ENCODE data around the gene HCAR1.

Gene HCAR1

DNA sequence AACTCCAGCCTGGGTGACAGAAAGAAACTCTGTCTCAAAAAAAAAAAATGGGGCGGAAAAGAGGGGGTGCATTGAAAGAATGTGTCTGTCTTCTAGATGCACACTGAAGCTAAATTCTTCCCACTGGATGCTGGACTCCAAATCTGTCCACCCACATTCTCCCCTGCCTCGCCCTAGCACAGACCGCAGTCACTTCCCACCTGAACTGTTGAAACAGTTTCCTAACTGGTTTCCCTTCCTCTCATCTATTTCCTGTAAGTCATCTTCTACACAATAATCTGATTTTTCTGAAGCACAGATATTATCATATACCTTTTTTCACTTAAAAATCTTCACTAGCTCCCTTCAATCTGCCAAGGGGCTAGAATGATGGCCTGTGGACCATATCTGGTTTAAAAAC lies 1.5 kb upstream of the HCAR1 start:
- DNase-seq (ENCODE audit: low read depth in 2 of 2): no peak
- H3K4me3 ChIP-seq (replicated peaks in 1 of 2; ENCODE audit: low read depth in 2 of 2, low read length in 2 of 2): no peak overlapping the region

DNA sequence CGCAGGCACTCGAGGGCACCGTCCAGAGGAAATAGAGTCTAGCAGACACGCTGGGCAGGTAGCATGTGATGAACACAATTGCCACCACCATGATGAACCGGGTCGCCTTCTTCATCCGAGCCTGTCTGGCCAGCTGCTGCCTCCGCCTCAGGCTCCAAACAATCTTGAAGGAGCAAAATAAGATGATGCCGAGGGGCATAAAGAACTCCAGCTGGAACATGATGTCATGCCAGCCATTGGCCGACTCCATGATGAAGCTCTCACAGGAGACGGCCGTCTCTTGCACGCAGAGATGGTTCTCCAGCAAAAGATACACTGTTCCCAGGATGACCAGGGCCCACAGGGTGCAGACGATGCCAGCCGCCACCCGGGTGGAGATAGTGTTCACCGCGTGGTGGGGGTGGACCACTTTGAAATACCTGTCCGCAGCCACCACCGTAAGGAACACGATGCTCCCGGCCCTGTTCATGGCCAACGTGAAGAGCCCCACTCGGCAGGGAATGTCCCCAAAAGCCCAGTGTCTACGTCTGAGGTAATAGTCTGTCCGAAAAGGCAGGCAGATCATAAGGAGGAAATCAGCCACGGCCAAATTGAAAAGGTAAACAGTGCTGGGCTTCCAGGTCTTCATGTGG lies 945 bp downstream of the HCAR1 start:
- DNase-seq (ENCODE audit: low read depth in 2 of 2): no peak
- TF ChIP-seq, protein P1, sequence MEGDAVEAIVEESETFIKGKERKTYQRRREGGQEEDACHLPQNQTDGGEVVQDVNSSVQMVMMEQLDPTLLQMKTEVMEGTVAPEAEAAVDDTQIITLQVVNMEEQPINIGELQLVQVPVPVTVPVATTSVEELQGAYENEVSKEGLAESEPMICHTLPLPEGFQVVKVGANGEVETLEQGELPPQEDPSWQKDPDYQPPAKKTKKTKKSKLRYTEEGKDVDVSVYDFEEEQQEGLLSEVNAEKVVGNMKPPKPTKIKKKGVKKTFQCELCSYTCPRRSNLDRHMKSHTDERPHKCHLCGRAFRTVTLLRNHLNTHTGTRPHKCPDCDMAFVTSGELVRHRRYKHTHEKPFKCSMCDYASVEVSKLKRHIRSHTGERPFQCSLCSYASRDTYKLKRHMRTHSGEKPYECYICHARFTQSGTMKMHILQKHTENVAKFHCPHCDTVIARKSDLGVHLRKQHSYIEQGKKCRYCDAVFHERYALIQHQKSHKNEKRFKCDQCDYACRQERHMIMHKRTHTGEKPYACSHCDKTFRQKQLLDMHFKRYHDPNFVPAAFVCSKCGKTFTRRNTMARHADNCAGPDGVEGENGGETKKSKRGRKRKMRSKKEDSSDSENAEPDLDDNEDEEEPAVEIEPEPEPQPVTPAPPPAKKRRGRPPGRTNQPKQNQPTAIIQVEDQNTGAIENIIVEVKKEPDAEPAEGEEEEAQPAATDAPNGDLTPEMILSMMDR (IDR thresholded peaks at IDR 0.05; ENCODE audit: low read depth, low read length): no peak
- H3K4me3 ChIP-seq (replicated peaks in 1 of 2; ENCODE audit: low read depth in 2 of 2, low read length in 2 of 2): no peak overlapping the region

More for the DNA sequence above, 1.5 kb upstream of the HCAR1 start:
- TF ChIP-seq, protein P1 (IDR thresholded peaks at IDR 0.05; ENCODE audit: low read depth, low read length): no peak

DNA sequence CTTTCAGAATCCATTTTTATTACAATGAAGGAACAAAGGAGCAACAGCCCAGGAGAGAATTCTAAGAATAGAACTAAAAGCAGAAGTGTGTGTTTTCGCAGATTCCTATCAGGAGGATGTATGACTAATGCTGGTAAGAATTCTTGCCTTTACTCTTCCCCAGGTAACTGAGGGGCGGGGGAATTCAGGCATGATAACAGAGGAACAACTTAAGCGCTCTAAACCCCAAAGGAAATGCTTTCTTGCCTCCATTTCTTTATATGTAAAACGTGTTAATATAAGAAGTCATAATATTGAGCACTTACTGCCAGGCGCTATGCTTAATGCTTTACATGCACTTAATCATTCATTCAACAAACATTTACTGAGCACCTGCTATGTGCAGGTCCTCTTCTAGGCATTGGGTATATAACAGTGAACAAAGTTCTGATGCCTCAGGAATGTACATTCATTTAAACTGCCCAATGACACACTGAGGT lies 4.5 kb downstream of the HCAR1 start:
- DNase-seq (ENCODE audit: low read depth in 2 of 2): no peak
- TF ChIP-seq, protein P1 (IDR thresholded peaks at IDR 0.05; ENCODE audit: low read depth, low read length): no peak
- no peak overlapping the region for H3K4me3 ChIP-seq (replicated peaks in 1 of 2; ENCODE audit: low read depth in 2 of 2, low read length in 2 of 2)

DNA sequence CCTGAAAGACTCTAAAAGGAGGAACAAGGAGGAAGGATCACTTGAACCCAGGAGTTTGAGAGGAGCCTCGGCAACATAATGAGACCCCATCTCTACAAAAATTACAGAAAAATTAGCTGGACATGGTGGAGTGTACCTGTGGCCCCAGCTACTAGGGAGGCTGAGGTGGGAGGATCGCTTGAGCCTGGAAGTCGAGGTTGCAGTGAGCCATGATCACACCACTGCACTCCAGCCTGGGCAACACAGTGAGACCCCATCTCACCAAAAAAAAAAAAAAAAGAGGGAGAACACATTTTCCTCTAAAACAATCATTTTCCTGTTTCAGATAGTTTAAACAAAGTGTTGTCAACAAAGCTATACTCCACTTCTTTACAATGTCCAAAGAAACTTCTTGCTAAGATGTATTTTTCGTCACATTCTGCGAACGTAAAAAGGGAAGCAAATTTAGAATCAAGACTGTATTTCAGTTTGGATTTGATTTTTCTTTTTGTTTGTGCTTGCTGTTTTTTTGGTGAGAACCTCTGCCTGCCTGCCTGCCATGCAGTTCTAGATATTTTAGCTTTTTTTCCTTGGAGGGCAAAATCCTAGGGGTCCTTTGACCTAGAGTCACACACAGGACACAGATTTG lies 5.1 kb downstream of the HCAR1 start:
- H3K4me3 ChIP-seq (replicated peaks in 1 of 2; ENCODE audit: low read depth in 2 of 2, low read length in 2 of 2): no peak overlapping the region
- TF ChIP-seq, protein P1 (IDR thresholded peaks at IDR 0.05; ENCODE audit: low read depth, low read length): no peak
- DNase-seq (ENCODE audit: low read depth in 2 of 2): no peak

DNA sequence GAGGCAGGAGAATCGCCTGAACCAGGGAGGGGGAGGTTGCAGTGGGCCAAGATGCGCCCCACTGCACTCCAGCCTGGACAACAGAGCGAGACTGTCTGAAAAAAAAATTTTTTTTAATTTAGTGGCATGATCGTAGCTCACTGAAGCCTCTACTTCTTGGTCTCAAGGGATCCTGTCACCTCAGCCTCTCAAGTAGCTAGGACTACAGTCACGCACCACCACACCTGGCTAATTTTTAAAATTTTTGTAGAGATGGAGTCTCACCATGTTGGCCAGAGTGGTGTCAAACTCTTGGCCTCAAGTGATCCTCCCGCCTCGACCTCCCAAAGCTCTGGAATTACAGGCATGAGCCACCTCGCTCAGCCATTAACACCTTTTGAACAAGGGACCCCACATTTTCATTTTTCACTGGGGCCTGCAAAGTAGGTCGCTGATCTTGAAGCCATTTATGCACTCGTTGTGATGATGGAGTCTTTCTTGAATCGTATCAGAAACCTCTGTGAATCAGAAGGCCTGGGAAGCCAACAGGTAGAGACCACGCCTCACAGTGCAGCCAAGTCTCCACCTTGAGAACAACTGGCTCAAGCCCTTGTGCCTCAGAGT lies 5.9 kb downstream of the HCAR1 start:
- TF ChIP-seq, protein P1 (IDR thresholded peaks at IDR 0.05; ENCODE audit: low read depth, low read length): no peak
- DNase-seq (ENCODE audit: low read depth in 2 of 2): no peak
- H3K4me3 ChIP-seq (replicated peaks in 1 of 2; ENCODE audit: low read depth in 2 of 2, low read length in 2 of 2): no peak overlapping the region

DNA sequence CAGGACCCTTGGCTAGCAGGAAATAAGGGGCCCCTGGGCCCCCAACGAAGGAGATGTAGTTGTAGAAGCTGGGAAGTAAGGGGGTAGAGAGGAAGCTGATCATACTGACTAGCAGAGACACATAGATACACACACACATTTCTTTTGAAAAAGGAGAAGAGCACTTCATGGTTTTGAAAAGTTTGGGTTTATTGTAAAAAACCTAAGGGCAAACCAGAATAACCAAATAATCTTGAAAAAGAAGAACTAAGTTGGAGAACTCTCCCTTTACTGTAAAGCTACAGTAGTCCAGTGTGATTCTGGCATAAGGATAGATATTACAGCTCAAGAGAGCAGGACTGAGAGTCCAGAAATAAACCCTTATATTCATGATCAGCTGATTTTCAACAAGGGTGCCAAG lies 8.3 kb downstream of the HCAR1 start:
- no peak for DNase-seq (ENCODE audit: low read depth in 2 of 2)
- TF ChIP-seq, protein P1 (IDR thresholded peaks at IDR 0.05; ENCODE audit: low read depth, low read length): no peak
- H3K4me3 ChIP-seq (replicated peaks in 1 of 2; ENCODE audit: low read depth in 2 of 2, low read length in 2 of 2): no peak overlapping the region
